ENCODE data around the gene GALNT2.

DNA sequence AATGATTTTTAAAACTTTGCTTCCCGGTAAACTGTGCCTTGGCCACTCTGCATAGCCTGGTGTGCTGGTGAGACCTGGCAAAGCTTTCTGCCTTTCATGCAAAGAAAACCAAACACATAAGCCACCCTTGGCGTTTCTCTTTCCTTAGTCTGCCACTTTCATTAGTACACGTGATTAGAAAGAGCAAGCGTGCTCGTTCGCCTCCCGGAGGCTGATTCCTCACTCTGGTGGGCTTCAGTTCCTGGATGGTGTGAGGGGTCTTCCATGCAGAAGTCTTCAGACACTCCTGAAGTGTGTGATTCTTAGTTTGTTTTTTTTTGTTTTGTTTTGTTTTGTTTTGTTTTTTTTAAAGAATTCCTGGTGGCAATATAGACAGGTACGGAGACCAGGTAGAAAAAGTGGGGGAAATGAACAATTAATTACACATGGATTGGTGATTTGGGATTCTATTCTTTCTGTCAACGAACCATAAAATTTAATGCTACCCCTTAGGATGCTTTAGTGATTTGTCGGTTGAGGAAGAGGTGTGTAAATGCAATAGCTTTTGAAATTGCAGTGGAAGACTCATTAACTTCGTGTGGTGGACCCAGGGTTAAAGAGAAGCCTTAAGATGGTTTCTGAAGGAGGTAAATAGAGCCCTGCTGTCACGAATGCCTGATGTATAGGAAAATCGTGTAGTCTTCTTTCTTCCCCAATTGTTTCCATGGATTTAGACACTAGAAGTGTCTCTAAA is 2.1 kb downstream of the GALNT2 start:
- TF ChIP-seq POLR2AphosphoS5 (IDR thresholded peaks at IDR 0.05; ENCODE audit: borderline replicate concordance, low read depth, low read length): no peak
- no peak for TF ChIP-seq EZH2 (IDR thresholded peaks at IDR 0.05)
- TF ChIP-seq FOXP2 (optimal IDR thresholded peaks at IDR 0.05; ENCODE audit: control extremely low read depth, extremely low read length, insufficient read depth): no peak
